CD14-positive monocyte (primary cell): Measurements from ENCODE around the gene GRIN2C. TPM values are rescaled to one million over a fixed set of nuclear protein-coding genes. Genes with fewer than 3 reads are reported as not detected.

ENCODE experiments used
- DNase-seq, 3 donors: peaks; one replicate each; pipeline ENCODE4 v3.0.0-alpha.2; 2011 to 2022
- H2AFZ ChIP-seq: 2 replicates; pipeline ENCODE4 v1.6.0; 2012; ENCODE audit warnings: mild to moderate bottlenecking, low read depth, low read length, inconsistent platforms; ENCODE audit not compliant: insufficient read depth, poor library complexity, severe bottlenecking
- H3K27ac ChIP-seq, 2 donors: 1 replicate in 1 of 2; 2 replicates in 1 of 2; pipeline ENCODE4 v1.5.1; 2012 to 2013; ENCODE audit warnings: low read length in 2 of 2, control low read depth in 1 of 2, inconsistent platforms in 1 of 2, low read depth in 1 of 2, mild to moderate bottlenecking in 1 of 2
- H3K27me3 ChIP-seq, 2 donors: one replicate each; pipeline versions ENCODE4 v1.6.0 to v1.6.1; 2011 to 2013; ENCODE audit warnings: low read length in 2 of 2; ENCODE audit not compliant: control insufficient read depth in 2 of 2, insufficient read depth in 2 of 2
- H3K36me3 ChIP-seq, 2 donors: replicated peaks in 1 of 2; 1 replicate in 1 of 2; 2 replicates in 1 of 2; pipeline versions ENCODE4 v1.5.1 to v1.6.1; 2012 to 2013; ENCODE audit warnings: low read length in 2 of 2, control low read depth in 1 of 2, inconsistent platforms in 1 of 2, mild to moderate bottlenecking in 1 of 2; ENCODE audit not compliant: insufficient read depth in 2 of 2, control insufficient read depth in 1 of 2
- H3K4me1 ChIP-seq, 2 donors: 1 replicate in 1 of 2; 2 replicates in 1 of 2; pipeline versions ENCODE4 v1.5.1 to v1.6.1; 2012 to 2013; ENCODE audit warnings: low read length in 2 of 2, control low read depth in 1 of 2, inconsistent platforms in 1 of 2, mild to moderate bottlenecking in 1 of 2, moderate library complexity in 1 of 2; ENCODE audit not compliant: insufficient read depth in 2 of 2, control insufficient read depth in 1 of 2
- H3K4me2 ChIP-seq: replicated peaks from 2 replicates; pipeline ENCODE3; 2012; ENCODE audit warnings: low read length, moderate library complexity, mild to moderate bottlenecking; ENCODE audit not compliant: poor library complexity, severe bottlenecking; ENCODE audit errors: extremely low read depth
- H3K4me3 ChIP-seq, 3 experiments: fragments of 200-600 bp in 1 of 3; sonication (generic) in 1 of 3; replicated peaks in 1 of 3; 1 replicate in 2 of 3; 2 replicates in 1 of 3; pipeline ENCODE4 v1.5.1; 2011 to 2013; ENCODE audit warnings: low read length in 3 of 3, mild to moderate bottlenecking in 3 of 3, control low read depth in 2 of 3, low read depth in 2 of 3, inconsistent platforms in 1 of 3, moderate library complexity in 1 of 3
- H3K79me2 ChIP-seq: 2 replicates; pipeline ENCODE4 v1.6.0; 2012; ENCODE audit warnings: mild to moderate bottlenecking, control low read depth, inconsistent platforms, low read length, moderate library complexity; ENCODE audit not compliant: insufficient read depth
- H3K9ac ChIP-seq: 2 replicates; pipeline ENCODE4 v1.6.0; 2017; ENCODE audit warnings: low read length, mild to moderate bottlenecking; ENCODE audit not compliant: insufficient read depth, poor library complexity, severe bottlenecking
- H3K9me3 ChIP-seq, 2 donors: replicated peaks in 1 of 2; 1 replicate in 1 of 2; 2 replicates in 1 of 2; pipeline versions ENCODE4 v1.5.1 to v1.6.1; 2012 to 2013; ENCODE audit warnings: low read length in 2 of 2, control low read depth in 1 of 2; ENCODE audit not compliant: control insufficient read depth in 1 of 2, insufficient read depth in 1 of 2
- H4K20me1 ChIP-seq: 2 replicates; pipeline ENCODE4 v1.6.0; 2012; ENCODE audit warnings: mild to moderate bottlenecking, low read length, control low read depth, moderate library complexity; ENCODE audit not compliant: insufficient read depth
- H3K27ac Mint-ChIP-seq, 7 donors: one replicate each; pipeline ENCODE4 v1.8.0; 2020; ENCODE audit warnings: mild to moderate bottlenecking in 7 of 7, mixed read lengths in 7 of 7, moderate library complexity in 6 of 7, inconsistent platforms in 2 of 7
- H3K27me3 Mint-ChIP-seq, 3 donors: one replicate each; pipeline ENCODE4 v1.8.0; 2021 to 2022; ENCODE audit warnings: low read depth in 3 of 3, mild to moderate bottlenecking in 3 of 3, mixed read lengths in 3 of 3, moderate library complexity in 3 of 3, inconsistent platforms in 1 of 3
- H3K36me3 Mint-ChIP-seq, 2 donors: one replicate each; pipeline ENCODE4 v1.8.0; 2020; ENCODE audit warnings: mixed read lengths in 2 of 2, inconsistent platforms in 1 of 2, mild to moderate bottlenecking in 1 of 2
- H3K4me1 Mint-ChIP-seq: one replicate; pipeline ENCODE4 v1.8.0; 2020; ENCODE audit warnings: mild to moderate bottlenecking, mixed read lengths
- H3K4me3 Mint-ChIP-seq, 2 donors: one replicate each; pipeline ENCODE4 v1.8.0; 2020; ENCODE audit warnings: mild to moderate bottlenecking in 2 of 2, mixed read lengths in 2 of 2, moderate library complexity in 1 of 2
- H3K9me3 Mint-ChIP-seq, 7 donors: one replicate each; pipeline ENCODE4 v1.8.0; 2020 to 2022; ENCODE audit warnings: mixed read lengths in 7 of 7, mild to moderate bottlenecking in 6 of 7, moderate library complexity in 6 of 7, inconsistent platforms in 2 of 7
- WGBS: methylation state at CpG from one replicate; pipeline ENCODE4 v1.1.5; 2013; ENCODE audit warnings: missing lambda C conversion rate; ENCODE audit not compliant: insufficient coverage; 5-methylcytosine and 5-hydroxymethylcytosine counted together
- intact Hi-C, 2 donors: fragments of 100-400 bp; cut with micrococcal nuclease; formaldehyde crosslinking; loops; one replicate each; pipeline versions ENCODE4 v1.15.0 to v1.15.1; 2023
- polyA plus RNA-seq, 3 donors: library from polyadenylated mRNA; depleted of rRNA in 1 of 3; unstranded in 2 of 3; stranded (reverse) in 1 of 3; fragments of 300-500 nt in 2 of 3; fragments of >200 nt in 1 of 3; fragmentation: Illumina TruSeq in 2 of 3; gene quantifications; 1 replicate in 2 of 3; 2 replicates in 1 of 3; pipeline ENCODE4 v1.2.3, GENCODE V29; 2012 to 2021
- TF ChIP-seq, protein P1 (sequence below): fragments of 200-600 bp; IDR thresholded peaks from one replicate; pipeline ENCODE4 v1.8.0; 2022; ENCODE audit warnings: antibody characterized with exemption, mild to moderate bottlenecking

The GRIN2C gene
- polyA plus RNA-seq, 3 donors, result 0.04 TPM; not detected in 2

DNA sequence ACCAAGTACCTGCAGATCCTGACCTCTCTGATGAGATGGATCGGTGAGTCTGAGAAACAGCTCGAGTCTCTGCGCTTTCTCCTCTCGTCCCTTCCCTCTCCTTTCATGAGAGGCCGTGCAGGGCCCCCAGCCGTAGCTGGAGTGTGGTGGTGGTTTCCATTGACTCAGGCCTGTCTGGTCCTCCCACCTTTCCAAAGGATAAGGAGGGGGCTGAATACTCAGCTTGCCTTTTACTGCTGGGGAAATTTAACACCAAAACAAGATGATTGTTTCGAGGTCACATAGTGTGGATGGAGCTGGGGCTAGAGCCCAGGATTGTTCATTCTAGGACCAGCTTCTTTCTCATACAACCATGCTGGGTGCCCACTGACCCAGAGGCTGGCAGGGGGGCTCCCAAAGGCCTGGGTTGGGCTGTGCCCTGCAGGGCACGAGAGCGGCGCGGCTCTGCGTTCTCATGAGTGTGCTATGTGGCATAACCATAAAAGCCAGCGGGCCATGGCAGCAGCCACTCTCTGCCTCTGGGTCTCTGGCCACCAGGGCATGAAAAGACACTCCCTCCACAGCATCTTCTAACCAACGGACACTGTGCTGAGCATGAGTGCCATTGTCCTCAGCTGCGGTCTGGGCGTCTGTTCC, 39.8 kb downstream of the GRIN2C start:
- H3K4me3 ChIP-seq, result no peak overlapping the region
- Mint-ChIP-seq H3K27me3 (peaks cover 2% of the 10 kb centered on the region in 3 donors), H3K27ac (no peak overlapping the region), H3K4me1 (peaks cover 3% of the 10 kb centered on the region), H3K9me3 (no peaks in the 10 kb centered on the region), H3K36me3 (peaks cover 84 to 98% of the 10 kb centered on the region in 2 donors), H3K4me3 (no peak overlapping the region)
- no peaks in the 10 kb centered on the region for H3K9me3 ChIP-seq
- WGBS, result 97% methylated on average over 6 of the region's 16 CpGs
- H3K27me3 ChIP-seq, result no peaks in the 10 kb centered on the region
- no peak overlapping the region for H3K9ac ChIP-seq
- DNase-seq, result no peak
- intact Hi-C loops, result no loop called here
- H4K20me1 ChIP-seq, result peaks cover 55% of the 10 kb centered on the region
- no peak overlapping the region for H2AFZ ChIP-seq
- H3K4me1 ChIP-seq, result no peaks in the 10 kb centered on the region
- TF ChIP-seq, protein P1, sequence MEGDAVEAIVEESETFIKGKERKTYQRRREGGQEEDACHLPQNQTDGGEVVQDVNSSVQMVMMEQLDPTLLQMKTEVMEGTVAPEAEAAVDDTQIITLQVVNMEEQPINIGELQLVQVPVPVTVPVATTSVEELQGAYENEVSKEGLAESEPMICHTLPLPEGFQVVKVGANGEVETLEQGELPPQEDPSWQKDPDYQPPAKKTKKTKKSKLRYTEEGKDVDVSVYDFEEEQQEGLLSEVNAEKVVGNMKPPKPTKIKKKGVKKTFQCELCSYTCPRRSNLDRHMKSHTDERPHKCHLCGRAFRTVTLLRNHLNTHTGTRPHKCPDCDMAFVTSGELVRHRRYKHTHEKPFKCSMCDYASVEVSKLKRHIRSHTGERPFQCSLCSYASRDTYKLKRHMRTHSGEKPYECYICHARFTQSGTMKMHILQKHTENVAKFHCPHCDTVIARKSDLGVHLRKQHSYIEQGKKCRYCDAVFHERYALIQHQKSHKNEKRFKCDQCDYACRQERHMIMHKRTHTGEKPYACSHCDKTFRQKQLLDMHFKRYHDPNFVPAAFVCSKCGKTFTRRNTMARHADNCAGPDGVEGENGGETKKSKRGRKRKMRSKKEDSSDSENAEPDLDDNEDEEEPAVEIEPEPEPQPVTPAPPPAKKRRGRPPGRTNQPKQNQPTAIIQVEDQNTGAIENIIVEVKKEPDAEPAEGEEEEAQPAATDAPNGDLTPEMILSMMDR, result no peak
- H3K27ac ChIP-seq, result no peak overlapping the region
- H3K36me3 ChIP-seq, result peaks cover 72 to 99% of the 10 kb centered on the region in 2 donors
- H3K4me2 ChIP-seq, result no peak overlapping the region
- H3K79me2 ChIP-seq, result no peaks in the 10 kb centered on the region

DNA sequence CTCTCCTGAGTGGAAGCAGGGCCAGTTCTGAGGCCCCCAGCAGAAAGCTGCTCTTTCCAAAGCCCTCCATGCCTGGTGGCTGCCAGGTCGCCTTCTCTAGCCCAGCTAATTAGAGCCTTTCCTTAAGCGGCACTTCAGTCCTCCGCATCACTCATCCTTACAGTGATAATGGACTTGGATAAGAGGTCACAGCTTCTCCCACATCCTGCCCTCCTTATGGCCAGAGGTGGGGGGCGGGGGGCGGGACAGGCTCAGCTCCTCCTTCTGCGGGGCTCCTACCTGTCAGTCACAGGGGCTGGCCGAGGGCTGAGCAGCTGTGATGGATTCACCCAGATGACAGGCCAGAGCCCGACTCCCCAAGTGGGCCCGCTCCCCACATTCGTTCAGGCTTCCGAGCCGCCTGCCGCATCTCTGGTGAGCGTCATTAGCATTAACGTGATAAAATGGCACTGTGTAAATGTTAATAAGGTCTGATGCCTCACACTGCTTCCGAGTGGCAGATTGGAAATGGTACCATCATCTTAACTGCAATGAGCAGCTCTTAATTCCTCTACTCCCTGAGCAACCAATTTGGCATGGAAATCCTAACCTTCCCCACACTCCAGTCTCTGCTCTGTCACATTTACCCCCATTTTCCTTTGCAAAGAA, 41.3 kb downstream of the GRIN2C start:
- peaks cover 14% of the 10 kb centered on the region for H3K4me1 Mint-ChIP-seq
- Histone ChIP-seq H3K4me1 (peaks cover 11 to 13% of the 10 kb centered on the region in 2 donors), H3K4me2 (no peak overlapping the region), H3K79me2 (no peaks in the 10 kb centered on the region), H3K9me3 (no peaks in the 10 kb centered on the region), H2AFZ (no peak overlapping the region), H4K20me1 (peaks cover 58% of the 10 kb centered on the region), H3K9ac (no peak overlapping the region), H3K4me3 (no peak overlapping the region), H3K27me3 (no peaks in the 10 kb centered on the region), H3K36me3 (peaks cover 62 to 88% of the 10 kb centered on the region in 2 donors), H3K27ac (no peak overlapping the region)
- peaks cover 80 to 91% of the 10 kb centered on the region in 2 donors for H3K36me3 Mint-ChIP-seq
- 93% methylated on average over 12 of the region's 16 CpGs for WGBS
- intact Hi-C loops, result no loop called here
- TF ChIP-seq, protein P1, result no peak
- no peak overlapping the region for H3K4me3 Mint-ChIP-seq
- H3K27ac Mint-ChIP-seq, result no peak overlapping the region
- H3K27me3 Mint-ChIP-seq, result peaks cover 2% of the 10 kb centered on the region in 3 donors
- H3K9me3 Mint-ChIP-seq, result no peaks in the 10 kb centered on the region
- no peak for DNase-seq
